SK-N-SH (cell line): ENCODE measurements around the gene QSOX2. TPM values are rescaled to one million over a fixed set of nuclear protein-coding genes. Genes with fewer than 3 reads are reported as not detected.

Experiments used
- CTCF ChIA-PET: fragments of 300-600, 350-600 bp; formaldehyde crosslinking; extraction: SDS; loops from one replicate; lab custom pipeline; 2021; lab: Yijun Ruan, JAX
- POLR2A ChIA-PET: fragments of 350-600 bp; sonication (Branson Sonifier 250); formaldehyde crosslinking; extraction: SDS; loops from one replicate; lab custom pipeline; 2020; ENCODE audit warnings: antibody characterized with exemption, inconsistent platforms; lab: Yijun Ruan, JAX
- DNase-seq: peaks from one replicate; pipeline ENCODE4 v3.0.0; 2012
- H2AFZ ChIP-seq: fragments of 200-600 bp; sonication (generic); 2 replicates; pipeline ENCODE4 v1.8.1; 2016; ENCODE audit warnings: antibody characterized with exemption, mild to moderate bottlenecking, low read depth
- H3F3A ChIP-seq: fragments of 200-600 bp; sonication (generic); replicated peaks from 2 replicates; pipeline ENCODE3; 2016; ENCODE audit warnings: antibody characterized with exemption, mild to moderate bottlenecking; ENCODE audit not compliant: insufficient read depth
- H3K27ac ChIP-seq, 2 experiments: fragments of 200-500 bp in 1 of 2; fragments of 200-600 bp in 1 of 2; sonication (Bioruptor generic) in 1 of 2; sonication (generic), shearing (Covaris generic) in 1 of 2; 2 replicates each; pipeline versions ENCODE4 v1.5.1 to v1.6.1; 2014 to 2016; ENCODE audit warnings: low read depth in 2 of 2, inconsistent platforms in 1 of 2, low read length in 1 of 2, mild to moderate bottlenecking in 1 of 2, mixed read lengths in 1 of 2
- H3K27me3 ChIP-seq: fragments of 200-600 bp; sonication (generic), shearing (Covaris generic); 2 replicates; pipeline ENCODE4 v1.6.1; 2016; ENCODE audit warnings: mixed run types; ENCODE audit not compliant: insufficient read depth
- H3K36me3 ChIP-seq, 2 experiments: fragments of 200-500 bp in 1 of 2; fragments of 200-600 bp in 1 of 2; sonication (Bioruptor generic) in 1 of 2; sonication (generic) in 1 of 2; replicated peaks in 1 of 2; 2 replicates each; pipeline versions ENCODE3 to v1.5.1; 2014 to 2016; ENCODE audit warnings: low read length in 1 of 2, mild to moderate bottlenecking in 1 of 2; ENCODE audit not compliant: insufficient read depth in 2 of 2, control insufficient read depth in 1 of 2
- H3K4me1 ChIP-seq, 2 experiments: fragments of 200-500 bp in 1 of 2; fragments of 200-600 bp in 1 of 2; sonication (Bioruptor generic) in 1 of 2; sonication (generic), shearing (Covaris generic) in 1 of 2; 2 replicates each; pipeline versions ENCODE4 v1.5.1 to v1.6.1; 2014 to 2016; ENCODE audit warnings: low read depth in 1 of 2, low read length in 1 of 2, mixed run types in 1 of 2; ENCODE audit not compliant: insufficient read depth in 2 of 2, control insufficient read depth in 1 of 2
- H3K4me2 ChIP-seq: fragments of 200-600 bp; sonication (generic), shearing (Covaris generic); 2 replicates; pipeline ENCODE4 v1.6.1; 2017; ENCODE audit warnings: mixed run types
- H3K4me3 ChIP-seq, 2 experiments: fragments of 200-500 bp in 1 of 2; fragments of 200-600 bp in 1 of 2; sonication (Bioruptor generic) in 1 of 2; sonication (generic), shearing (Covaris generic) in 1 of 2; 2 replicates each; pipeline versions ENCODE4 v1.5.1 to v1.8.1; 2014 to 2016; ENCODE audit warnings: low read depth in 2 of 2, inconsistent platforms in 1 of 2, low read length in 1 of 2, mild to moderate bottlenecking in 1 of 2, mixed read lengths in 1 of 2, moderate library complexity in 1 of 2
- H3K79me2 ChIP-seq: fragments of 200-600 bp; sonication (generic); 2 replicates; pipeline ENCODE4 v1.8.1; 2017; ENCODE audit warnings: mild to moderate bottlenecking; ENCODE audit not compliant: insufficient read depth
- H3K9ac ChIP-seq: fragments of 200-600 bp; sonication (generic); 2 replicates; pipeline ENCODE4 v1.6.1; 2017; ENCODE audit warnings: mixed run types
- H3K9me2 ChIP-seq: fragments of 200-600 bp; sonication (generic); 2 replicates; pipeline ENCODE4 v1.6.1; 2017; ENCODE audit warnings: mixed run types
- H3K9me3 ChIP-seq: fragments of 200-600 bp; sonication (generic); 2 replicates; pipeline ENCODE4 v1.6.1; 2017; ENCODE audit warnings: mixed run types, mild to moderate bottlenecking, moderate library complexity
- H4K20me1 ChIP-seq: fragments of 200-600 bp; sonication (generic); 2 replicates; pipeline ENCODE4 v1.6.1; 2017; ENCODE audit warnings: mild to moderate bottlenecking, mixed run types; ENCODE audit not compliant: insufficient read depth
- ELF1 ChIP-seq: IDR thresholded peaks from 2 replicates; pipeline ENCODE4 v1.4.0; 2012
- EZH2phosphoT487 ChIP-seq: fragments of 200-600 bp; sonication (generic); IDR thresholded peaks from 2 replicates; pipeline ENCODE4 v1.6.1; 2017; ENCODE audit warnings: low read depth, mixed run types, mild to moderate bottlenecking, antibody characterized with exemption, moderate library complexity, borderline replicate concordance
- FOSL2 ChIP-seq: IDR thresholded peaks from 2 replicates; pipeline ENCODE4 v1.4.0; 2012; ENCODE audit warnings: low read depth, mild to moderate bottlenecking, moderate library complexity, borderline replicate concordance
- FOXM1 ChIP-seq: IDR thresholded peaks from 2 replicates; pipeline ENCODE4 v1.4.0; 2012; ENCODE audit warnings: low read depth, mild to moderate bottlenecking
- GABPA ChIP-seq: IDR thresholded peaks from 2 replicates; pipeline ENCODE4 v1.4.0; 2012; ENCODE audit warnings: low read depth, mild to moderate bottlenecking
- MXI1 ChIP-seq: IDR thresholded peaks from 2 replicates; pipeline ENCODE4 v1.6.1; 2012; ENCODE audit warnings: mild to moderate bottlenecking, low read depth, low read length, improper control_type of control experiment
- NFIC ChIP-seq: IDR thresholded peaks from 2 replicates; pipeline ENCODE4 v1.4.0; 2012; ENCODE audit warnings: borderline replicate concordance
- NRF1 ChIP-seq: IDR thresholded peaks from 2 replicates; pipeline ENCODE4 v1.6.1; 2012; ENCODE audit warnings: low read depth, mild to moderate bottlenecking, low read length
- RCOR1 ChIP-seq: fragments of 150-350 bp; IDR thresholded peaks from 2 replicates; pipeline ENCODE4 v1.6.1; 2017; ENCODE audit warnings: antibody characterized with exemption, low read length
- RFX5 ChIP-seq: IDR thresholded peaks from 2 replicates; pipeline ENCODE4 v1.6.1; 2012; ENCODE audit warnings: mild to moderate bottlenecking, improper control_type of control experiment, low read length
- SIN3A ChIP-seq: IDR thresholded peaks from 2 replicates; pipeline ENCODE4 v1.6.1; 2012; ENCODE audit warnings: low read depth, mild to moderate bottlenecking, low read length, moderate library complexity, borderline replicate concordance
- SMC3 ChIP-seq: IDR thresholded peaks from 2 replicates; pipeline ENCODE4 v1.6.1; 2012; ENCODE audit warnings: low read depth, low read length, improper control_type of control experiment
- TAF1 ChIP-seq: IDR thresholded peaks from 2 replicates; pipeline ENCODE4 v1.6.1; 2012; ENCODE audit warnings: low read depth, mild to moderate bottlenecking, low read length, moderate library complexity, borderline replicate concordance
- TCF12 ChIP-seq: IDR thresholded peaks from 2 replicates; pipeline ENCODE4 v1.4.0; 2012
- TEAD4 ChIP-seq: IDR thresholded peaks from 2 replicates; pipeline ENCODE4 v1.4.0; 2012; ENCODE audit warnings: mild to moderate bottlenecking, borderline replicate concordance; ENCODE audit not compliant: insufficient read depth
- WGBS: methylation state at CpG from one replicate; pipeline ENCODE4 v1.1.6; 2017; ENCODE audit warnings: low lambda C conversion rate; 5-methylcytosine and 5-hydroxymethylcytosine counted together
- polyA plus RNA-seq, 3 experiments: library from polyadenylated mRNA; depleted of rRNA; stranded (reverse); fragments of >200 nt; gene quantifications; 2 replicates each; pipeline ENCODE4 v1.2.3, GENCODE V29; 2012
- TF ChIP-seq, protein P1 (sequence below): IDR thresholded peaks from 2 replicates; pipeline ENCODE4 v1.6.1; 2012; ENCODE audit warnings: mild to moderate bottlenecking, low read depth, low read length, moderate library complexity
- TF ChIP-seq, protein P2 (sequence below): IDR thresholded peaks from 2 replicates; pipeline ENCODE4 v1.4.0; 2012; ENCODE audit warnings: low read depth, borderline replicate concordance
- TF ChIP-seq, protein P3 (sequence below): fragments of 200-600 bp; sonication (generic); IDR thresholded peaks from 2 replicates; pipeline ENCODE4 v1.6.1; 2017; ENCODE audit warnings: antibody characterized with exemption, mild to moderate bottlenecking, moderate library complexity
- TF ChIP-seq, protein P4 (sequence below): IDR thresholded peaks from 2 replicates; pipeline ENCODE4; 2012
- TF ChIP-seq, protein P5 (sequence below): IDR thresholded peaks from 2 replicates; pipeline ENCODE4 v1.4.0; 2012; ENCODE audit warnings: low read depth

QSOX2 gene
- polyA plus RNA-seq, 1 of the 3 experiments (the other 2 are of a cell fraction): 26.6 TPM

DNA sequence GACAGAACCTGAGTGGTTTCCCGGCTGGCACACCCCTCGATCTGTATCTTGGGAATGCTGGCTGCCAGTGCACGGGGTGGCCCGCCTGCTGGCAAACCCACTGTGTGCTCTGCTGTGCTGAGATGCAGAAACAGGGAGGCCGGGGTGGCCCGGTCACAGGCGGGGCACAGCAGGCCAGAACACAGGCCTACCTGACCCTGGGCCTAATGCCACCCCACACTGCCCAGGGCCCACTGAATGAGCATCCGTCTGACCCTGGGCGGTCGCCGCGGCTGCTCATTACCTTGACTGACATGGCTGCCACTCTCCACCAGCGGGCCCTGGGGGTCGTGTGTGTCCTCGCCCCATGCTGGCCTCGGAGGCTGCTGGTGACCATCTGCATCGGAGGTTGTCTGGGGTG is 14.2 kb upstream of the QSOX2 start:
- POLR2A ChIA-PET: interaction anchor here (0.6 kb wide), 1 partner anchor 8 kb away, joined by 3 read pairs; no protein-coding TSS in a partner anchor
- H3K9me2 ChIP-seq: no peaks in the 10 kb centered on the region
- H3K4me1 ChIP-seq: no peaks in the 10 kb centered on the region; a peak in 1 of 4 replicates
- H3K4me2 ChIP-seq: no peak overlapping the region
- no peak overlapping the region for H3K27ac ChIP-seq
- no peak overlapping the region for H3K9ac ChIP-seq
- H3K36me3 ChIP-seq: no peaks in the 10 kb centered on the region
- DNase-seq: no peak
- no peak overlapping the region for H3K4me3 ChIP-seq
- CTCF ChIA-PET: no interaction called here
- H3F3A ChIP-seq: no peaks in the 10 kb centered on the region
- no peaks in the 10 kb centered on the region for H3K79me2 ChIP-seq
- H3K9me3 ChIP-seq: no peaks in the 10 kb centered on the region
- WGBS: 78% methylated on average over 7 of the region's 17 CpGs
- no peaks in the 10 kb centered on the region for H4K20me1 ChIP-seq
- no peaks in the 10 kb centered on the region for H3K27me3 ChIP-seq
- H2AFZ ChIP-seq: no peak overlapping the region
- TF ChIP-seq, protein P1, sequence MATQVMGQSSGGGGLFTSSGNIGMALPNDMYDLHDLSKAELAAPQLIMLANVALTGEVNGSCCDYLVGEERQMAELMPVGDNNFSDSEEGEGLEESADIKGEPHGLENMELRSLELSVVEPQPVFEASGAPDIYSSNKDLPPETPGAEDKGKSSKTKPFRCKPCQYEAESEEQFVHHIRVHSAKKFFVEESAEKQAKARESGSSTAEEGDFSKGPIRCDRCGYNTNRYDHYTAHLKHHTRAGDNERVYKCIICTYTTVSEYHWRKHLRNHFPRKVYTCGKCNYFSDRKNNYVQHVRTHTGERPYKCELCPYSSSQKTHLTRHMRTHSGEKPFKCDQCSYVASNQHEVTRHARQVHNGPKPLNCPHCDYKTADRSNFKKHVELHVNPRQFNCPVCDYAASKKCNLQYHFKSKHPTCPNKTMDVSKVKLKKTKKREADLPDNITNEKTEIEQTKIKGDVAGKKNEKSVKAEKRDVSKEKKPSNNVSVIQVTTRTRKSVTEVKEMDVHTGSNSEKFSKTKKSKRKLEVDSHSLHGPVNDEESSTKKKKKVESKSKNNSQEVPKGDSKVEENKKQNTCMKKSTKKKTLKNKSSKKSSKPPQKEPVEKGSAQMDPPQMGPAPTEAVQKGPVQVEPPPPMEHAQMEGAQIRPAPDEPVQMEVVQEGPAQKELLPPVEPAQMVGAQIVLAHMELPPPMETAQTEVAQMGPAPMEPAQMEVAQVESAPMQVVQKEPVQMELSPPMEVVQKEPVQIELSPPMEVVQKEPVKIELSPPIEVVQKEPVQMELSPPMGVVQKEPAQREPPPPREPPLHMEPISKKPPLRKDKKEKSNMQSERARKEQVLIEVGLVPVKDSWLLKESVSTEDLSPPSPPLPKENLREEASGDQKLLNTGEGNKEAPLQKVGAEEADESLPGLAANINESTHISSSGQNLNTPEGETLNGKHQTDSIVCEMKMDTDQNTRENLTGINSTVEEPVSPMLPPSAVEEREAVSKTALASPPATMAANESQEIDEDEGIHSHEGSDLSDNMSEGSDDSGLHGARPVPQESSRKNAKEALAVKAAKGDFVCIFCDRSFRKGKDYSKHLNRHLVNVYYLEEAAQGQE: no peak
- TF ChIP-seq TAF1 (no peak), NRF1 (no peak), ELF1 (no peak), NFIC (no peak), SMC3 (no peak), TCF12 (no peak), EZH2phosphoT487 (no peak), TEAD4 (no peak), GABPA (no peak), FOSL2 (no peak), FOXM1 (no peak), RCOR1 (no peak), RFX5 (no peak), MXI1 (no peak), SIN3A (no peak)
- TF ChIP-seq, protein P2, sequence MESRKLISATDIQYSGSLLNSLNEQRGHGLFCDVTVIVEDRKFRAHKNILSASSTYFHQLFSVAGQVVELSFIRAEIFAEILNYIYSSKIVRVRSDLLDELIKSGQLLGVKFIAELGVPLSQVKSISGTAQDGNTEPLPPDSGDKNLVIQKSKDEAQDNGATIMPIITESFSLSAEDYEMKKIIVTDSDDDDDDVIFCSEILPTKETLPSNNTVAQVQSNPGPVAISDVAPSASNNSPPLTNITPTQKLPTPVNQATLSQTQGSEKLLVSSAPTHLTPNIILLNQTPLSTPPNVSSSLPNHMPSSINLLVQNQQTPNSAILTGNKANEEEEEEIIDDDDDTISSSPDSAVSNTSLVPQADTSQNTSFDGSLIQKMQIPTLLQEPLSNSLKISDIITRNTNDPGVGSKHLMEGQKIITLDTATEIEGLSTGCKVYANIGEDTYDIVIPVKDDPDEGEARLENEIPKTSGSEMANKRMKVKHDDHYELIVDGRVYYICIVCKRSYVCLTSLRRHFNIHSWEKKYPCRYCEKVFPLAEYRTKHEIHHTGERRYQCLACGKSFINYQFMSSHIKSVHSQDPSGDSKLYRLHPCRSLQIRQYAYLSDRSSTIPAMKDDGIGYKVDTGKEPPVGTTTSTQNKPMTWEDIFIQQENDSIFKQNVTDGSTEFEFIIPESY: no peak
- TF ChIP-seq, protein P3, sequence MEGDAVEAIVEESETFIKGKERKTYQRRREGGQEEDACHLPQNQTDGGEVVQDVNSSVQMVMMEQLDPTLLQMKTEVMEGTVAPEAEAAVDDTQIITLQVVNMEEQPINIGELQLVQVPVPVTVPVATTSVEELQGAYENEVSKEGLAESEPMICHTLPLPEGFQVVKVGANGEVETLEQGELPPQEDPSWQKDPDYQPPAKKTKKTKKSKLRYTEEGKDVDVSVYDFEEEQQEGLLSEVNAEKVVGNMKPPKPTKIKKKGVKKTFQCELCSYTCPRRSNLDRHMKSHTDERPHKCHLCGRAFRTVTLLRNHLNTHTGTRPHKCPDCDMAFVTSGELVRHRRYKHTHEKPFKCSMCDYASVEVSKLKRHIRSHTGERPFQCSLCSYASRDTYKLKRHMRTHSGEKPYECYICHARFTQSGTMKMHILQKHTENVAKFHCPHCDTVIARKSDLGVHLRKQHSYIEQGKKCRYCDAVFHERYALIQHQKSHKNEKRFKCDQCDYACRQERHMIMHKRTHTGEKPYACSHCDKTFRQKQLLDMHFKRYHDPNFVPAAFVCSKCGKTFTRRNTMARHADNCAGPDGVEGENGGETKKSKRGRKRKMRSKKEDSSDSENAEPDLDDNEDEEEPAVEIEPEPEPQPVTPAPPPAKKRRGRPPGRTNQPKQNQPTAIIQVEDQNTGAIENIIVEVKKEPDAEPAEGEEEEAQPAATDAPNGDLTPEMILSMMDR: no peak
- TF ChIP-seq, protein P4, sequence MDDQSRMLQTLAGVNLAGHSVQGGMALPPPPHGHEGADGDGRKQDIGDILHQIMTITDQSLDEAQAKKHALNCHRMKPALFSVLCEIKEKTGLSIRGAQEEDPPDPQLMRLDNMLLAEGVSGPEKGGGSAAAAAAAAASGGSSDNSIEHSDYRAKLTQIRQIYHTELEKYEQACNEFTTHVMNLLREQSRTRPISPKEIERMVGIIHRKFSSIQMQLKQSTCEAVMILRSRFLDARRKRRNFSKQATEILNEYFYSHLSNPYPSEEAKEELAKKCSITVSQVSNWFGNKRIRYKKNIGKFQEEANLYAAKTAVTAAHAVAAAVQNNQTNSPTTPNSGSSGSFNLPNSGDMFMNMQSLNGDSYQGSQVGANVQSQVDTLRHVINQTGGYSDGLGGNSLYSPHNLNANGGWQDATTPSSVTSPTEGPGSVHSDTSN: no peak
- TF ChIP-seq, protein P5, sequence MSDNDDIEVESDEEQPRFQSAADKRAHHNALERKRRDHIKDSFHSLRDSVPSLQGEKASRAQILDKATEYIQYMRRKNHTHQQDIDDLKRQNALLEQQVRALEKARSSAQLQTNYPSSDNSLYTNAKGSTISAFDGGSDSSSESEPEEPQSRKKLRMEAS: no peak
- TF ChIP-seq, all 33 proteins: peak for 0
